Fibroblast of lung (primary cell): ENCODE results near the gene POR. TPM values are rescaled to one million over a fixed set of nuclear protein-coding genes. Genes with fewer than 3 reads are reported as not detected.

Experiments
- DNase-seq, 2 donors: peaks; one replicate each; pipeline versions ENCODE4 v3.0.0 to v3.0.0-alpha.2; 2010; ENCODE audit warnings: low read depth in 2 of 2
- H2AFZ ChIP-seq: 2 replicates; pipeline ENCODE4 v1.5.1; 2012; ENCODE audit warnings: low read length, control low read depth, inconsistent platforms
- H3K27ac ChIP-seq: 2 replicates; pipeline ENCODE4 v1.5.1; 2011; ENCODE audit warnings: low read length, control low read depth; ENCODE audit not compliant: insufficient read depth
- H3K27me3 ChIP-seq: 2 replicates; pipeline ENCODE4 v1.5.1; 2011; ENCODE audit warnings: mild to moderate bottlenecking, low read length; ENCODE audit not compliant: control insufficient read depth, insufficient read depth
- H3K36me3 ChIP-seq: 2 replicates; pipeline ENCODE4 v1.5.1; 2011; ENCODE audit warnings: low read length; ENCODE audit not compliant: control insufficient read depth, insufficient read depth
- H3K4me1 ChIP-seq: 2 replicates; pipeline ENCODE4 v1.5.1; 2011; ENCODE audit warnings: low read length; ENCODE audit not compliant: control insufficient read depth, insufficient read depth; ENCODE audit errors: extremely low read depth
- H3K4me2 ChIP-seq: 2 replicates; pipeline ENCODE4 v1.5.1; 2011; ENCODE audit warnings: low read length, control low read depth; ENCODE audit not compliant: insufficient read depth; ENCODE audit errors: extremely low read depth
- H3K4me3 ChIP-seq, 4 experiments: fragments of 200-600 bp in 1 of 4; sonication (generic) in 1 of 4; replicated peaks in 1 of 4; 2 replicates each; pipeline ENCODE4 v1.5.1; 2011 to 2016; ENCODE audit warnings: low read length in 4 of 4, low read depth in 3 of 4, mild to moderate bottlenecking in 3 of 4, control low read depth in 2 of 4, inconsistent platforms in 1 of 4, mixed read lengths in 1 of 4; ENCODE audit not compliant: insufficient read depth in 1 of 4; ENCODE audit errors: control extremely low read depth in 1 of 4
- H3K79me2 ChIP-seq: 2 replicates; pipeline ENCODE4 v1.5.1; 2012; ENCODE audit warnings: mild to moderate bottlenecking, low read length, inconsistent platforms; ENCODE audit not compliant: control insufficient read depth, insufficient read depth
- H3K9ac ChIP-seq: 2 replicates; pipeline ENCODE4 v1.5.1; 2011; ENCODE audit warnings: mild to moderate bottlenecking, low read length, control low read depth; ENCODE audit not compliant: insufficient read depth
- H3K9me3 ChIP-seq: 2 replicates; pipeline ENCODE4 v1.5.1; 2012; ENCODE audit warnings: low read depth, low read length; ENCODE audit not compliant: control insufficient read depth, insufficient read depth
- H4K20me1 ChIP-seq: 2 replicates; pipeline ENCODE4 v1.5.1; 2011; ENCODE audit warnings: low read length; ENCODE audit not compliant: control insufficient read depth, insufficient read depth; ENCODE audit errors: extremely low read depth
- CTCF ChIP-seq, 2 donors: IDR thresholded peaks in 1 of 2; conservative IDR thresholded peaks in 1 of 2; 1 replicate in 1 of 2; 2 replicates in 1 of 2; pipeline ENCODE4 v1.5.1; 2011 to 2012; ENCODE audit warnings: low read length in 2 of 2, control low read depth in 1 of 2, inconsistent platforms in 1 of 2, low read depth in 1 of 2, mild to moderate bottlenecking in 1 of 2
- EZH2 ChIP-seq: IDR thresholded peaks from 2 replicates; pipeline ENCODE4 v1.5.1; 2012; ENCODE audit warnings: low read length, control low read depth, mild to moderate bottlenecking; ENCODE audit errors: missing control alignments
- polyA plus RNA-seq, 2 donors: library from polyadenylated mRNA; depleted of rRNA in 1 of 2; stranded (reverse) in 1 of 2; unstranded in 1 of 2; fragments of >200 nt; gene quantifications; 2 replicates each; pipeline ENCODE4 v1.2.1, GENCODE V29; 2011 to 2012; ENCODE audit warnings: missing spikeins in 1 of 2
- total RNA-seq: library from RNA; depleted of rRNA; stranded (reverse); fragments of >200 nt; gene quantifications from 2 replicates; pipeline ENCODE4 v1.2.1, GENCODE V29; 2014

POR gene
- total and polyA plus RNA-seq, 2 donors (not counting 1 experiment from before 2014, with no cell fraction given): 36.2 to 207 TPM

DNA sequence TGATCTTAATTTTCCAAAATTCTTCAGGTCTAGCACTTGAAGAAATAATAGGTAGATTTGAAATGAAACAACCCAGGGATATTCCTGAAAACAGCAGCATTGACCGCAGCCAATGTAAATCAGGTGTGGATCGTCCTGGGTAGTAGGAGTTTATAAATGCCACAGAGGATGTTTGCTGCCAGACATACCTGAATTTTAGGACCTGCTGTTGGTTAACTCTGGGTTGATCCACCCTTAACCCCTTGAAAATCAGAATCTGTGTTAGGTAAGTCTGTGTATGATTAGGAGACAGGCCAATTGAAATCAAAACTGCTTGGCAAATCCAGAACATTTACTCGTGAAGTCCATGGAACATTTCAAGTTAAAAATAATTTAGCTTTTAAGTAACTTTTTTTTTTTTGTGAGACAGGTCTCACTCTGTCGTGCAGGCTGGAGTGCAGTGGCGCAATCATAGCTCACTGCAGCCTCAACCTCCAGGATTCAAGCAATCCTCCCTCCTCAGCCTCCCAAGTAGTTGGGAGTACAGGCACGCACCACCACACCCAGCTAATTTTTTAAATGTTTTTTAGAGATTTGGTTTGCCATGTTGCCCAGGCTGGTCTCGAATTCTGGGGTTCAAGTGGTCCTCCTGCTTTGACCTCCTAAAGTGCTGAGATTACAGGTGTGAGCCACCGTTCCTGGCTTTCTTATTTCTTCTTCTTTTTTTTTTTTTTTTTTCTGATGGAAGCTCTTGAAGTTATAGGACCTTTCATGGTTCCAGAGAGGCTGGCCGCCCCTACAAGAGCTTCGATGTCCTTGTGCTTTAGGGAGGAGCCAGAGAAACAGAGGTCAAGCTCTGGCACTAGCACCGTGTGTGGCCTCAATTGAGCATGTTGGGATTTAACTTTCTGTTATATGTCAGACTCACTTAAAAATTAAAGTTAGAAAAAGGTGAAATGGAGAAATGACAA, 2.0 kb downstream of the POR start:
- no peak overlapping the region for H3K9ac ChIP-seq
- no peaks in the 10 kb centered on the region for H3K27me3 ChIP-seq
- peaks cover 3% of the 10 kb centered on the region for H3K4me1 ChIP-seq
- DNase-seq: no peak
- no peak overlapping the region for H2AFZ ChIP-seq
- peaks cover 33% of the 10 kb centered on the region for H3K79me2 ChIP-seq
- H3K4me2 ChIP-seq: no peak overlapping the region
- peak overlapping the region in 2 of 4 experiments; percentile 87 to 98 for H3K4me3 ChIP-seq
- no peaks in the 10 kb centered on the region for H3K36me3 ChIP-seq
- H3K27ac ChIP-seq: no peak overlapping the region
- no peaks in the 10 kb centered on the region for H4K20me1 ChIP-seq
- TF ChIP-seq EZH2: no peak
- TF ChIP-seq CTCF (conservative IDR thresholded peaks at IDR 0.05 in 1 of 2, IDR thresholded peaks at IDR 0.05 in 1 of 2; ENCODE audit: low read depth in 1 of 2, low read length in 2 of 2): no peak
- no peaks in the 10 kb centered on the region for H3K9me3 ChIP-seq

GRCh38 chr7:75920431-75921161, 5.6 kb downstream of the POR start:
- Histone ChIP-seq H3K4me2 (no peak overlapping the region), H3K27ac (no peak overlapping the region), H3K4me3 (no peak overlapping the region), H3K9ac (no peak overlapping the region), H3K79me2 (peaks cover 31% of the 10 kb centered on the region), H2AFZ (no peak overlapping the region), H4K20me1 (no peaks in the 10 kb centered on the region), H3K36me3 (no peaks in the 10 kb centered on the region), H3K4me1 (peaks cover 3% of the 10 kb centered on the region), H3K9me3 (no peaks in the 10 kb centered on the region), H3K27me3 (no peaks in the 10 kb centered on the region)
- no peak for TF ChIP-seq CTCF (conservative IDR thresholded peaks at IDR 0.05 in 1 of 2, IDR thresholded peaks at IDR 0.05 in 1 of 2; ENCODE audit: low read depth in 1 of 2, low read length in 2 of 2)
- TF ChIP-seq EZH2: no peak
- DNase-seq: peak; percentile 37 to 49

DNA sequence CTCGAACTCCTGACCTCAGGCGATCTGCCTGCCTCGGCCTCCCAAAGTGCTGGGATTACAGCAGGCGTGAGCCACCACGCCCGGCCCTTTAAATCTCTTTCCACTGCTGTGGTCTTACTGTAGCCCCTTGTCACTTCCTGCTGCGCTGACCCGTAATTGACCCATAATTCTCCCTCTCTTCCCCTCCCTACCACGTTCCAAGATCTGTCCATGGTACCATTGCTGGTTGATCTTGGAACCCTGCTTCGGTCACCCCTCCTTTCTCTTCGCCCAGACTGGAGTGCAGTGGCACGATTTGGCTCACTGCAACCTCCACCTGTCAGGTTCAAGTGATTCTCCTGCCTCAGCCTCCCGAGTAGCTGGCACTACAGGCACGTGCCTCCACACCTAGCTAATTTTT, 6.5 kb downstream of the POR start:
- no peak overlapping the region for H3K4me2 ChIP-seq
- peaks cover 25% of the 10 kb centered on the region for H3K79me2 ChIP-seq
- DNase-seq: peak in 1 of 2 donors; percentile 20
- no peak overlapping the region for H2AFZ ChIP-seq
- H3K4me1 ChIP-seq: no peaks in the 10 kb centered on the region
- no peaks in the 10 kb centered on the region for H3K9me3 ChIP-seq
- H4K20me1 ChIP-seq: no peaks in the 10 kb centered on the region
- H3K9ac ChIP-seq: no peak overlapping the region
- TF ChIP-seq CTCF (conservative IDR thresholded peaks at IDR 0.05 in 1 of 2, IDR thresholded peaks at IDR 0.05 in 1 of 2; ENCODE audit: low read depth in 1 of 2, low read length in 2 of 2) (no peak), EZH2 (no peak)
- no peaks in the 10 kb centered on the region for H3K27me3 ChIP-seq
- no peak overlapping the region for H3K4me3 ChIP-seq
- no peak overlapping the region for H3K27ac ChIP-seq
- no peaks in the 10 kb centered on the region for H3K36me3 ChIP-seq
